Transverse colon (tissue), 4 donors: ENCODE measurements around the gene ACR. TPM values are rescaled to one million over a fixed set of nuclear protein-coding genes. Genes with fewer than 3 reads are reported as not detected.

Experiments used
- DNase-seq: peaks from one replicate; pipeline ENCODE4 v3.0.0-alpha.2; 2019
- H3K27ac ChIP-seq, 4 donors: fragments of 200-600 bp; sonication (generic); 2 replicates each; pipeline ENCODE4 v1.5.1; 2016 to 2018; ENCODE audit warnings: inconsistent platforms in 4 of 4
- H3K27me3 ChIP-seq: fragments of 200-600 bp; sonication (generic); 2 replicates; pipeline ENCODE4 v1.5.1; 2017; ENCODE audit warnings: inconsistent platforms
- H3K36me3 ChIP-seq, 4 donors: fragments of 200-600 bp; sonication (generic); 2 replicates each; pipeline ENCODE4 v1.5.1; 2017 to 2019; ENCODE audit warnings: inconsistent platforms in 4 of 4
- H3K4me1 ChIP-seq, 4 donors: fragments of 200-600 bp; sonication (generic); 2 replicates each; pipeline ENCODE4 v1.5.1; 2017 to 2020; ENCODE audit warnings: inconsistent platforms in 4 of 4
- H3K4me3 ChIP-seq, 4 donors: fragments of 200-600 bp; sonication (generic); 1 replicate in 1 of 4; 2 replicates in 3 of 4; pipeline versions ENCODE4 v1.5.1 to v1.6.1; 2017 to 2019; ENCODE audit warnings: inconsistent platforms in 4 of 4
- H3K9me3 ChIP-seq, 2 donors: fragments of 200-600 bp; sonication (generic); 2 replicates each; pipeline ENCODE4 v1.5.1; 2017 to 2019; ENCODE audit warnings: inconsistent platforms in 2 of 2
- EP300 ChIP-seq: sonication (generic); formaldehyde crosslinking; IDR thresholded peaks from one replicate; pipeline ENCODE4 v1.6.1; 2017; ENCODE audit warnings: antibody characterized with exemption, low read depth
- POLR2A ChIP-seq: fragments of 450-650 bp; IDR thresholded peaks from one replicate; pipeline ENCODE4 v1.6.1; 2016; ENCODE audit warnings: antibody characterized with exemption, mild to moderate bottlenecking, moderate library complexity
- POLR2AphosphoS5 ChIP-seq, 3 donors: sonication (generic); formaldehyde crosslinking; IDR thresholded peaks; one replicate each; pipeline ENCODE4 v1.6.1; 2016; ENCODE audit warnings: antibody characterized with exemption in 3 of 3
- WGBS, 2 donors: methylation state at CpG; one replicate each; pipeline ENCODE4 v1.1.5; 2018; ENCODE audit warnings: low coverage in 1 of 2; 5-methylcytosine and 5-hydroxymethylcytosine counted together
- in situ Hi-C, 4 donors: fragments of 200-750 bp; cut with MboI; loops; one replicate each; pipeline versions ENCODE4 v1.15.0 to v1.15.1; 2017; ENCODE audit warnings: low sequenced_read_pairs in 3 of 4, low pct_ligation_motif_present in 1 of 4, low pct_unique_long_range_greater_than_20kb in 1 of 4
- intact Hi-C: fragments of 100-400 bp; cut with DNase I; formaldehyde crosslinking; loops from one replicate; pipeline ENCODE4 v1.15.1; 2023; ENCODE audit warnings: low total_unique reads
- total RNA-seq, 4 donors: library from RNA; depleted of rRNA; stranded (reverse); fragments of >200 nt; gene quantifications; one replicate each; pipeline ENCODE4 v1.1.0, GENCODE V29; 2016
- TF ChIP-seq, protein P1 (sequence below), 5 experiments: fragments of 200-600 bp in 3 of 5; fragments of 450-650 bp in 2 of 5; sonication (generic) in 3 of 5; IDR thresholded peaks; 1 replicate in 2 of 5; 2 replicates in 3 of 5; pipeline ENCODE4 v1.5.1; 2016 to 2017; ENCODE audit warnings: antibody characterized with exemption in 5 of 5, inconsistent platforms in 3 of 5, mild to moderate bottlenecking in 2 of 5, moderate library complexity in 1 of 5

ACR gene
- total RNA-seq, 4 donors from 2014 or later: not detected

DNA sequence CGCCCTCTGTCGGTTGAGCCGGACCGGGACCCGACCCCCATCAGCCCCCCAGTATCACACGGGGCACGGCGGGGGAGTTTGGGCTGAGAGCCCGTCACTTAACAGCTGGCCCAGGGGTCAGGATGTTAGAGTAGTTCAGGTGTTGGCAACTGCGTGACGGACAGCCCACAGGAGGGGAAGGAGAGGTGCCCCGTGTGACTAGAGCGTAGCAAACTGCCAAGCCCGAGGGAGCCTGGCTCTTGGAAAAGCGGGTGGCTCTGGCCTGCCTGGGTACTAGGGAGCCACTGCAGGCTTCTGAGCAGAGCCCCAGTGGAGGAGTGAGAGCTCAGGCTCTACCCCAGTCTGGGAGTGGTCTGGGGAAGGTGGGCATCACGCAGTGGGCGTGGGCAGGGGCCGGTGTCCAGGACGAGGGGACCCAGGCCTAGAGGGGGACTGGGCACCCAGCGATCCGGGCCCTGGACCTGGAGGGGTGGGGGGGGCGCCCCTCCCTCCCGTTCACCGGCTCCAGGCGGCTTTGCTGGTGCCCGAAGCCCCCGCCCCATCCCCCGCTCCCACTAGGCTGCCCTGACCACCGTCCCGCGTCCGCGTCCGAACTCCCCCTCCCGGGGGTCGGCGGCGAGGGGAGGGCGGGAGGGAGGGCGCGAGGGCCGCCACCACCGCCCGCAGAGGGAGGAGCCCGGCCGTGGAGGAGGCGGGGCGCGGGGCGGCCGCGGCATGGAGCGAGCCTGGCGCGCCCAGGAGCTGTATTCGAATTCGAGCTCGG lies 41.0 kb upstream of the ACR start:
- intact Hi-C loops: no loop called here
- Histone ChIP-seq H3K9me3 (no peaks in the 10 kb centered on the region), H3K4me1 (peaks cover 0 to 12% (median 8%) of the 10 kb centered on the region in 4 donors), H3K27ac (no peak overlapping the region), H3K27me3 (peaks cover 4% of the 10 kb centered on the region), H3K36me3 (no peaks in the 10 kb centered on the region), H3K4me3 (peak overlapping the region; percentile 16 to 53 (median 32))
- TF ChIP-seq EP300: no peak
- TF ChIP-seq, protein P1, sequence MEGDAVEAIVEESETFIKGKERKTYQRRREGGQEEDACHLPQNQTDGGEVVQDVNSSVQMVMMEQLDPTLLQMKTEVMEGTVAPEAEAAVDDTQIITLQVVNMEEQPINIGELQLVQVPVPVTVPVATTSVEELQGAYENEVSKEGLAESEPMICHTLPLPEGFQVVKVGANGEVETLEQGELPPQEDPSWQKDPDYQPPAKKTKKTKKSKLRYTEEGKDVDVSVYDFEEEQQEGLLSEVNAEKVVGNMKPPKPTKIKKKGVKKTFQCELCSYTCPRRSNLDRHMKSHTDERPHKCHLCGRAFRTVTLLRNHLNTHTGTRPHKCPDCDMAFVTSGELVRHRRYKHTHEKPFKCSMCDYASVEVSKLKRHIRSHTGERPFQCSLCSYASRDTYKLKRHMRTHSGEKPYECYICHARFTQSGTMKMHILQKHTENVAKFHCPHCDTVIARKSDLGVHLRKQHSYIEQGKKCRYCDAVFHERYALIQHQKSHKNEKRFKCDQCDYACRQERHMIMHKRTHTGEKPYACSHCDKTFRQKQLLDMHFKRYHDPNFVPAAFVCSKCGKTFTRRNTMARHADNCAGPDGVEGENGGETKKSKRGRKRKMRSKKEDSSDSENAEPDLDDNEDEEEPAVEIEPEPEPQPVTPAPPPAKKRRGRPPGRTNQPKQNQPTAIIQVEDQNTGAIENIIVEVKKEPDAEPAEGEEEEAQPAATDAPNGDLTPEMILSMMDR (IDR thresholded peaks at IDR 0.05): peak in 4 of 5 experiments; percentile 20 to 31 (median 25)
- no peak for TF ChIP-seq POLR2A
- DNase-seq: no peak
- in situ Hi-C loops: no loop called here
- 47% methylated on average over 23 of the region's 58 CpGs; no CpG with 5 or more reads in 1 of the 2 donors for WGBS, 2 donors

DNA sequence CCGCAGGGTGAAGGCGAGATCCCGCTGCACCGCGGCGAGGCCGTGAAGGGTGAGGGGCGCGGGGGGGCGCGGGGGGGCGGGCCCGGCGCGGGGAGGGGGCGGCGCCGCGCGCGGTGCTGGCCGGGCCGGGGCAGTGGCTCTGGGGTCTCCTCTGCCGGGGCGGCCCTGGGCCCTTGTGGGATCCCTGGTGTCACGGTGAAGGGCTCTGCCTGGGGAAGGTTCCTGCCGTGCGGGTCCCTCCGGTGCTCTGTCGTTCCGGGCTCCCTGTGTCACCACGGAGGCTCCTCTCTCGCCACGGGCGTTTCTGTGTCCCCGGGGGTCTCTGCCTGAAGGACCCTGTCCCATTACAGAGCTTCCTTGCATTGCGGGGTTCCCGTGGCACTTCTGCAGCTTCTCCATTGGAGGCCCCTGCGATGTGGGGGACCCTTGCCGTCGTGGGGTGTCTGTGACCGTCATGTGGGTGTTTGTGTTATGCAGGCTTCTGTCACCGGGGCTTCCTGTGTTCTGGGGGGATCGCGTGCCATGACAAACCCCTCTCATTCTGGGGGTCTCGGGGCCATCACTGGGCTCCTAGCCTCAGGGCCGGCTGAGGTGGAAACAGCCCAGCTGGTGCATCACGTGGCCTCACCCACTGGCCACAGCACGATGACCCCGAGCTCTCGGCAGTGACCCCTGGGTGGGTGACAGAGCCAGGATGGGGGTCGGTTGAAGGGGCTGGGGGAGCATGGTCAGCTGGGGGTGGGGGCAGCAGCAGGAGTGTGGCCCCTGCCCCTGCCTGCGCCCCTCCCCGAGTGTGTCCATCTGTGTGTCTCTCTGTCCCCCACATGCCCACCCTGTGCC lies 40.1 kb upstream of the ACR start:
- DNase-seq: no peak
- Histone ChIP-seq H3K9me3 (no peaks in the 10 kb centered on the region), H3K27ac (no peak overlapping the region), H3K4me3 (peak overlapping the region in 3 of 4 donors; percentile 5 to 53 (median 39)), H3K4me1 (peaks cover 0 to 12% (median 8%) of the 10 kb centered on the region in 4 donors), H3K36me3 (no peaks in the 10 kb centered on the region), H3K27me3 (no peaks in the 10 kb centered on the region)
- 45 to 82% methylated on average over 16 to 43 of the region's 54 CpGs for WGBS, 2 donors
- intact Hi-C loops: no loop called here
- no peak for TF ChIP-seq EP300
- TF ChIP-seq, protein P1 (IDR thresholded peaks at IDR 0.05): no peak
- TF ChIP-seq POLR2AphosphoS5 (IDR thresholded peaks at IDR 0.05): no peak
- TF ChIP-seq POLR2A: no peak
- in situ Hi-C loops: no loop called here

DNA sequence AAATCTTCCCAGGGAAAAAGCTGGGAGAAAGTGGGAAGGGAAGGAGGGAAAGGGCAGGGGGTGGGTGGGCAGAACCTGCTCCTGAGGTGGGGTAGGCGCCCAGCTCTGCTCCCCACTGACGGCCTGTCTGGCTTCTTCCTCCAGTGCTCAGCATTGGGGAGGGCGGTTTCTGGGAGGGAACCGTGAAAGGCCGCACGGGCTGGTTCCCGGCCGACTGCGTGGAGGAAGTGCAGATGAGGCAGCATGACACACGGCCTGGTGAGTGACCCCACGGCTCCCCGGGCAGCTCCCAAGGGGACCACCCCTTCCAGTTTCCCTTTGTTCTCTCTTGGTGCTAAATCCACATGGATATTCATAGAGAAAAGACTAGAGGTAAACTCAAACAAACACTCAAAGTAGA lies 39.5 kb upstream of the ACR start:
- intact Hi-C loops: no loop called here
- TF ChIP-seq EP300 (no peak), POLR2A (no peak), POLR2AphosphoS5 (IDR thresholded peaks at IDR 0.05) (no peak)
- TF ChIP-seq, protein P1 (IDR thresholded peaks at IDR 0.05): no peak
- H3K27ac ChIP-seq: no peak overlapping the region
- H3K9me3 ChIP-seq: no peaks in the 10 kb centered on the region
- WGBS, 2 donors: 73% methylated on average over 12 of the region's 12 CpGs; no CpG with 5 or more reads in 1 of the 2 donors
- DNase-seq: no peak
- in situ Hi-C loops: no loop called here
- no peaks in the 10 kb centered on the region for H3K27me3 ChIP-seq
- H3K4me3 ChIP-seq: no peak overlapping the region
- peaks cover 0 to 12% (median 8%) of the 10 kb centered on the region in 4 donors for H3K4me1 ChIP-seq
- H3K36me3 ChIP-seq: no peaks in the 10 kb centered on the region
